NK-92 (cell line): Measurements from ENCODE around the gene HPDL.
A peak's percentile ranks its signal among the peaks of the same experiment; 100 is the strongest.
"Not testable (repeated sequence)": the region's sequence is repeated elsewhere in the genome, so short reads cannot be mapped to it uniquely, and the experiment has no call there.

ENCODE experiments used
- DNase-seq: peaks from one replicate; lab custom pipeline; 2025; ENCODE audit not compliant: unreplicated experiment; lab: John Stamatoyannopoulos, UW

The HPDL gene

GRCh38 chr1:45326627-45327623 lies at the start of gene HPDL:
TSS of gene HPDL (plus strand) at chr1:45326895. CDS start at chr1:45327149, 254 bp downstream.
- no peak for DNase-seq

- DNase-seq: no peak
Measured at GRCh38 chr1:45282351-45282750, 44.3 kb upstream of the HPDL start.

GRCh38 chr1:45284858-45285257 lies 41.8 kb upstream of the HPDL start:
- DNase-seq: not testable (repeated sequence)

- not testable (repeated sequence) for DNase-seq
Measured at GRCh38 chr1:45286521-45286920, 40.2 kb upstream of the HPDL start.

GRCh38 chr1:45291002-45291401 lies 35.7 kb upstream of the HPDL start:
- not testable (repeated sequence) for DNase-seq

GRCh38 chr1:45291716-45292115 lies 35.0 kb upstream of the HPDL start:
- no peak for DNase-seq

GRCh38 chr1:45297666-45298356 lies 28.9 kb upstream of the HPDL start:
- DNase-seq: no peak

GRCh38 chr1:45299296-45299695 lies 27.4 kb upstream of the HPDL start:
- no peak for DNase-seq

GRCh38 chr1:45299981-45300668 lies 26.6 kb upstream of the HPDL start:
- DNase-seq: no peak

GRCh38 chr1:45300669-45300997 lies 26.1 kb upstream of the HPDL start:
- DNase-seq: no peak

- no peak for DNase-seq
Measured at GRCh38 chr1:45302505-45303150, 24.1 kb upstream of the HPDL start.

GRCh38 chr1:45303520-45304310 lies 23.0 kb upstream of the HPDL start:
- peak; percentile 86 for DNase-seq

GRCh38 chr1:45304311-45305081 lies 22.2 kb upstream of the HPDL start:
- no peak for DNase-seq

- DNase-seq: no peak
Measured at GRCh38 chr1:45305231-45305630, 21.5 kb upstream of the HPDL start.

GRCh38 chr1:45306319-45306718 lies 20.4 kb upstream of the HPDL start:
- DNase-seq: no peak

- no peak for DNase-seq
Measured at GRCh38 chr1:45306905-45307304, 19.8 kb upstream of the HPDL start.

- no peak for DNase-seq
Measured at GRCh38 chr1:45314266-45314665, 12.4 kb upstream of the HPDL start.

- DNase-seq: no peak
Measured at GRCh38 chr1:45317166-45317565, 9.5 kb upstream of the HPDL start.

GRCh38 chr1:45319761-45320160 lies 6.9 kb upstream of the HPDL start:
- no peak for DNase-seq

GRCh38 chr1:45321444-45321843 lies 5.3 kb upstream of the HPDL start:
- DNase-seq: no peak
